Right kidney (tissue), 1 donor: ENCODE measurements around the gene MTURN.

ENCODE experiments used
- DNase-seq: peaks from one replicate; pipeline ENCODE4 v3.0.0-alpha.2; 2016

Gene MTURN

GRCh38 chr7:30160329-30160728, 25.5 kb downstream of the MTURN start:
- no peak for DNase-seq

- DNase-seq = no peak
These were observed 27.3 kb downstream of the MTURN start for GRCh38 chr7:30162133-30162532.

DNA sequence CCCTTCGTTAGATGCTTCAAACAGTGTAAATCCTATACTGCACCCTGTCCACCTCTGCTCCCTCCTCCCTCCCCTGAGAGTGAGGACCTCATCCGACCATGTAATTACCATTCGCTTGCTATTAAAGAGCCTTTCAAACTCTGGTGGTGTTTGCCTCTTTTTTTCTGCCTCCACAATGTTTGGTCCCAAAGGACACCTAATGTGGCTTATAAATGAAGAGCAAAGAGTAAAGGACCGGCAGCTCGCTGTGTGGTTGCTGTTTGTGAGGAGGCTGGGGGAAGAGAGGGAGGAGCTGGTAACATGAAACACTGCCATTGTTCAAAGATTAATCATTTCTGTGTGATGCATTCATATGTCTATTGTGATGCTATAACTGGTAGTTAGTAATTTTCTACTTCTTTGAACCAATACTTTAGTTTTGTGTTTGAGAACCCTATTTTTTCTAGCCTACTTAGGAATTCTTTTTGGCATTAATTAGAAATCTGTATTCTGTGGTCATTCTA, 27.9 kb downstream of the MTURN start:
- DNase-seq = no peak

GRCh38 chr7:30163231-30163894, 28.6 kb downstream of the MTURN start:
- no peak for DNase-seq

GRCh38 chr7:30164567-30164966, 29.8 kb downstream of the MTURN start:
- no peak for DNase-seq

DNA sequence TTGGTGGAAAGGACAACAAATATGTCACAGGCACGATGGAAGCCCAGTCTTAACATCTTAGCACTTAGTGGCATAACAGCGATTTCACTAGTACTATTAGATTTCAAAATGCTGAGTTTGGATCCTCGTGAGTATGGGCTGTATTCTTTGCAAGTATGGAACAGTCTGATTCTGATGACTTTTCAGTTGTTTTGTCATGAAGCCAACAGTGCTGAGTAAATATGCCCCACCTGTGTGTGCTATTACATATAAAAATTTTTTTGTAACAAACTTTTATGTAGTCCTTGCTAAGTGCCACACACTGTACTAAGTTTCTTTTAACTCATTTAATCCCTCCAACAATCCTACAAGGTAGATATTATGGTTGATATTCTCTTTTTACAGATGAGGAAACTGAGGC, 30.8 kb downstream of the MTURN start:
- DNase-seq = no peak

DNA sequence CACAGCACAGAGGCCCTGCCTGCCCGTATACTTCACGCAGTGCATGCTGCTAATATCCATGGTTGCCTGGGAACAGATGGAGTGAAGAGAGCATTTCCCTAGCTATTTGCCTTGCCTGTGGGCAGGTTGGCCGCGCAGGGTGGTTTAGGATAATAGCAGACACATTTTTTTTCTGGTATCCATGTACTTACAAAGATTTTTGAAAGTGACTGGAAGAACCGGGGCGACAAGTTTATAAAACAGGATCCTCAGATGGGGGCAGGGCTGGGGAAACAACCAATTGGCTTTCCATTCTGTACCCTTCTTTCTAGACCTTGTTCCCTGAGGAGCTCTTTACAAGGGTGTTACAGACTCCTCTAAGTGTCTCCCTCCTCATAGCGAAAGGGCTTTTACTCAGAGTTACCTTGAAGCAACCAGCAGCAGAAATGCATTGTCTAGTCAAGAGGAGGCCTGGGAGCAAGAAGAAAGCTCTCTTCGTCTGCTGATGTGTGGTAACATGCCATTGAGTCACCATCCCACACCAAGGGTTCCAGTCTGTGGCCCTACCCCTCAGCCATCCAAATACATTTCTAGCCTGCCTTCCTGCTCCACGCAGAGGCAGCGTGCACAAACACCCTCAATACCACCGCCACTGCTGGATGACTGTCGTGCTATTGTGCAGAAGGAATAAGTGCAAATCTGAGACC, 31.5 kb downstream of the MTURN start:
- no peak for DNase-seq

- DNase-seq = no peak
These were observed 32.1 kb downstream of the MTURN start for GRCh38 chr7:30166841-30167235.

DNA sequence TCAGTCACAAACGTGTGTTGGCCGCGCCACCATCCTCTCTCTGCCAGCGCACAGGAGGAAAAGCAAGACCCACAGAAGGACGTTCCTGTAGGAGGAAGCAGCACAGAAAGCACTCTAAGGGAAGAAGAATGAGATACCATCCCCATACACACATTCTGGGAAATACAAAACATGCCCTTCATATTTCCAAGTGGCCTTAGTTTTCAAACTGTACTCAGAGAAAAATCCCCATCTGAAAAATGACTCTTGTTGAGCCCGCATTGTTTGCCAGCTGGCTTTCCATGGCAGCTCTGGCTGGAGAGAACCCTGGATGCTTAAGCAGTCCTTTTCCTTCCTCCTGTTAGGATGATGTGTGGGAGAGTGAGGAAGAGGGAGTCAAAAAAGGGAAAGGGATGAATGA, 33.1 kb downstream of the MTURN start:
- no peak for DNase-seq

GRCh38 chr7:30168835-30169573, 34.2 kb downstream of the MTURN start:
- no peak for DNase-seq

- DNase-seq = no peak
These were observed 34.8 kb downstream of the MTURN start for GRCh38 chr7:30169579-30169978.

DNA sequence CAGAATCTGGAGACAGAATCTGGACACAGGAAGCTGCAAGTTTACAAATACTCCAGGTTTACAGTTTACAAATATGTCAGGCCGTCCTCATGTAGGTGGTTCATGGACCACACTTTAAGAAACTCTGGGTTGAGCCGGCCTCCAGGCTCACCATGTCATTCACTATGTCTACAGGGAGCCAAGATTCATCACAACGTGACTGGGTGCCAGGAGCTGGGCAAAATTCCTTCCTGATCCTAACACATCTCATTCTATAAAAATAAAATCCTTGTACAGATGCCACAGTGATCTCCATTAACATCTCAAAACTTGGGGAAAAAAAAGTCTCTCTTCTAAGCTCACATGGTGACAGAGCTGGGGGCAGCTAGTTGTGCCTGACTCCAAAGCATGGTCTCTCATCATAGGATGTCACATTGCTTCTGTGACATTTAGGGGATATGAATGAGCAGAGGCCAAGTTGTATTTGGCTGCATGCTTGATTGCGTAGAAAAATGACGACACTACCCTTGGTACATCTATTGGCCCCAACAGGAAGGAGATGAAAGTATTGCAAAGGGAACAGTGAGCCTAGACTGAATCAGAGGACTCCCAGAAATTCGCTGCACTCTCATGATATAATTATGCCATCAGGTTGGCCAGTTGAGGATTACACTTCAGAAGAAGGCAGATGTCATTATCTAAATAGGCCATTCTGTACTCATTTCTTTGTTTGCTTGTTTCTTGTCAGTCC, 35.9 kb downstream of the MTURN start:
- no peak for DNase-seq

DNA sequence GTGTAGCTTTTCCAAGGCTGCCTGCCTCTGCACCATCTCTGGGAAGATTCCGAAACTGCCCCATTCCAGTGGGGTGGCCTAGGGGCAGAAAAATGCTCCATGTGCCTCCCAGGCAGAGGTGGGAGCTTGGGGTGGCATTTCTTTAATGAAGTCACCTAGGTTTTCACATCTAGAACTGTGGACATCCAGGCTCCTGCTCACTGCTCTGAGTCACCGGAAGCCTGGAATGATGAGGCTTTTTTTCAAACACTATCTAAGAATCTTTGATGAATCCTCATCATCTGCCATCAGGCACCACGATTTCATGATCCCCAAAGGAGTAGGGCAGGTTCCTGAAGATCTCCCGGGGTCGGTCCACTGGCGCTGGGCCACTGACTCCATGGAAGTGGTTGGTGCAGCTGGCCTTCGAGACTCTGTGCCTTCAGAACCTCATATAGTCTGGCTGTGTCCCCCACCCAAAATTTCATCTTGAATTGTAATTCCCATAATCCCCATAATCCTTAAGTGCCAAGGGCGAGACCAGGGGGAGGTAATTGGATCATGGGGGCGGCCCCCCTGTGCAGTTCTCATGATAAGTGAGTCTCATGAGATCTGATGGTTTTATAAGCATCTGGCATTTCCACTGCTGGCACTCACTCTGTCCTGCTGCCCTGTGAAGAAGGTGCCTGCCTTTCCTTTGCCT, 37.1 kb downstream of the MTURN start:
- DNase-seq = no peak

GRCh38 chr7:30172451-30172850, 37.7 kb downstream of the MTURN start:
- DNase-seq = no peak

- DNase-seq = no peak
These were observed 38.5 kb downstream of the MTURN start for GRCh38 chr7:30173058-30173897.

- DNase-seq = no peak
These were observed 40.4 kb downstream of the MTURN start for GRCh38 chr7:30175180-30175579.

GRCh38 chr7:30175636-30176147, 40.9 kb downstream of the MTURN start:
- no peak for DNase-seq

DNA sequence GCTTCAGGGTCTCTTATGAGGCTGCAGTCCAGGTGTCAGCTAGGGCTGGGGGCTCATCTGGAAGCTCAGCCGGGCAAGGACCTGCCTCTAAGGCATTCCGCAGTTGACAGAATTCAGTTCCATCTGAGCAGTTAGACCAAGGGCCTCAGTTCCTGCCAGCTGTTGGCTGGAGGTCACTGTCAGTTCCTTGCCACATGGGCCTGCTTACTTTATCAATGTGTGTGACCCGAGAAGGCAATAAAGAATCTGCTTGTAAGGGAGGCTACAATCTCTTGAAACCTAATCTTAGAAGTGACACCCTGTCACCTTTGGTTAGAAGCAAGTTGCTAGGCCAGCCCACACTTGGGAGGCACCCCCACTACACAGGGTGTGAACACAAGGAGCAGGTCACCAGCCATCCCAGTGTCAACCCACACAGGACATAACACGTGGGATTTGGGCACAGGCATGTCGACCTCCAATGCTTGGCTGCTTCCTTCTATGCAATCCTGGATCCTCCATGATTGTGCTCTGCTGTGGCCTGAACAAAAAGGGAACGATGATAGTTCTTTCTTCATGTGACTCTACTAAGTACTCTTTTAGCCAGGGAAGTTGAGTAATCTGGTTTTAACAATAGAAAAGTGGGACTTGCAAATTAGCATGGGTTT, 41.8 kb downstream of the MTURN start:
- no peak for DNase-seq

DNA sequence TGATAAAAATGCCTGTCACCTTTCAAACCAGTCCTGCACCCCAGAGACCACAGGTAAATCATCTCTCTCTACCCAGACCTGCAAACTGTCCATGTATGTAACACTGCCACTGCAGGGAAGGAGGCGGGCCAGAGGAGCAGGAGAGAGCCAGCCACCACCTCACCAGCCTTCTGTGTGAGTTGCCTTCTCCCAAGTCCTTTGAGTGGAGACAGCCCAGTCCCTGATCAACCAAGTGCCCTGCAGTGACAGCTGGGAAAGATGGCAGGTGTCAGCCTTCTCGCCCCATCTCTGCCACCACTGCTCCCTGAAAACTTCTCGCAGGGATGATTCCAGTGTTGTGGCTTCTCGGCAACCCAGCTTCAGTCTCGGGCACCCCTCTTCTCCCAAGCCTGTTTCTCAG, 42.4 kb downstream of the MTURN start:
- no peak for DNase-seq

- DNase-seq = no peak
These were observed 43.2 kb downstream of the MTURN start for GRCh38 chr7:30177965-30178364.
